Panc1 (cell line): ENCODE measurements around the gene SLC25A29. TPM values are rescaled to one million over a fixed set of nuclear protein-coding genes. Genes with fewer than 3 reads are reported as not detected.

Experiments
- ATAC-seq: fragments of 200-7000 bp; cut with Tn5 transposase; 2 replicates; pipeline ENCODE4 v1.9.1; 2020; ENCODE audit warnings: mild to moderate bottlenecking, moderate library complexity
- BruUV-seq: library from RNA; stranded (reverse); fragments of 400-500 nt; replicated peaks from 2 replicates; lab custom pipeline; 2021; lab: Mats Ljungman, UMichigan
- CTCF ChIA-PET: fragments of 300-600 bp; sonication (Branson Sonifier 250); formaldehyde crosslinking; loops from one replicate; lab custom pipeline; 2022; ENCODE audit warnings: antibody characterized with exemption; lab: Charles Lee
- POLR2A ChIA-PET: fragments of 300-600 bp; sonication (Branson Sonifier 250); formaldehyde crosslinking; loops from one replicate; lab custom pipeline; 2022; ENCODE audit warnings: antibody characterized with exemption; lab: Charles Lee
- DNase-seq: peaks from one replicate; pipeline ENCODE4 v3.0.0-alpha.2; 2010; ENCODE audit warnings: low read depth, low spot score
- H3K27ac ChIP-seq: 2 replicates; pipeline ENCODE4 v1.5.1; 2011; ENCODE audit warnings: mild to moderate bottlenecking, low read length, inconsistent platforms
- H3K27me3 ChIP-seq: fragments of 200-500 bp; sonication (Bioruptor generic); 2 replicates; pipeline ENCODE4 v1.6.0; 2014; ENCODE audit warnings: low read length, inconsistent platforms; ENCODE audit not compliant: control insufficient read depth, insufficient read depth
- H3K36me3 ChIP-seq: fragments of 200-500 bp; sonication (Bioruptor generic); 2 replicates; pipeline ENCODE4 v1.5.1; 2014; ENCODE audit warnings: inconsistent platforms, mild to moderate bottlenecking, low read length, moderate library complexity; ENCODE audit not compliant: control insufficient read depth, insufficient read depth
- H3K4me1 ChIP-seq: 2 replicates; pipeline ENCODE4 v1.5.1; 2011; ENCODE audit warnings: inconsistent platforms, mild to moderate bottlenecking, low read length, moderate library complexity; ENCODE audit not compliant: control insufficient read depth, insufficient read depth
- H3K4me3 ChIP-seq, 2 experiments: 2 replicates each; pipeline ENCODE4 v1.5.1; 2011 to 2012; ENCODE audit warnings: low read depth in 2 of 2, low read length in 2 of 2, mild to moderate bottlenecking in 2 of 2, inconsistent platforms in 1 of 2, moderate library complexity in 1 of 2
- H3K9me3 ChIP-seq: fragments of 200-500 bp; sonication (Bioruptor generic); 2 replicates; pipeline ENCODE4 v1.5.1; 2014; ENCODE audit warnings: low read depth, mild to moderate bottlenecking, inconsistent platforms, low read length, moderate library complexity; ENCODE audit not compliant: control insufficient read depth, insufficient read depth
- POLR2AphosphoS5 ChIP-seq: IDR thresholded peaks from 2 replicates; pipeline ENCODE4 v1.6.1; 2012; ENCODE audit warnings: mild to moderate bottlenecking, low read depth, low read length, moderate library complexity
- REST ChIP-seq, 2 experiments: IDR thresholded peaks; 2 replicates each; pipeline ENCODE4 v1.6.1; 2011 to 2012; ENCODE audit warnings: low read depth in 2 of 2, control low read depth in 1 of 2, low read length in 1 of 2, mild to moderate bottlenecking in 1 of 2, moderate library complexity in 1 of 2; ENCODE audit not compliant: insufficient read depth in 1 of 2
- SIN3A ChIP-seq: IDR thresholded peaks from 2 replicates; pipeline ENCODE4 v1.6.1; 2012; ENCODE audit warnings: low read depth, mild to moderate bottlenecking, low read length, moderate library complexity, borderline replicate concordance; ENCODE audit not compliant: insufficient read depth
- TCF7L2 ChIP-seq: IDR thresholded peaks from 2 replicates; pipeline ENCODE4 v1.6.1; 2011; ENCODE audit warnings: mild to moderate bottlenecking, low read depth, low read length, inconsistent platforms
- in situ Hi-C: cut with HindIII; loops from 2 replicates; pipeline ENCODE4 v1.10.0; 2016; ENCODE audit warnings: low sequenced_read_pairs, low pct_unique_long_range_greater_than_20kb
- intact Hi-C: fragments of 100-400 bp; cut with micrococcal nuclease; formaldehyde crosslinking; loops from one replicate; pipeline ENCODE4 v1.10.0; 2022; ENCODE audit not compliant: unreplicated experiment
- total RNA-seq: library from RNA; stranded (reverse); gene quantifications from one replicate; pipeline ENCODE4 v1.2.1, GENCODE V29; 2021; ENCODE audit not compliant: unreplicated experiment
- TF ChIP-seq, protein P1 (sequence below): fragments of 450-650 bp; IDR thresholded peaks from 2 replicates; pipeline ENCODE4 v1.5.1; 2017; ENCODE audit warnings: mild to moderate bottlenecking

The SLC25A29 gene
- total RNA-seq, 1 experiment from 2014 or later = 33.6 TPM

DNA sequence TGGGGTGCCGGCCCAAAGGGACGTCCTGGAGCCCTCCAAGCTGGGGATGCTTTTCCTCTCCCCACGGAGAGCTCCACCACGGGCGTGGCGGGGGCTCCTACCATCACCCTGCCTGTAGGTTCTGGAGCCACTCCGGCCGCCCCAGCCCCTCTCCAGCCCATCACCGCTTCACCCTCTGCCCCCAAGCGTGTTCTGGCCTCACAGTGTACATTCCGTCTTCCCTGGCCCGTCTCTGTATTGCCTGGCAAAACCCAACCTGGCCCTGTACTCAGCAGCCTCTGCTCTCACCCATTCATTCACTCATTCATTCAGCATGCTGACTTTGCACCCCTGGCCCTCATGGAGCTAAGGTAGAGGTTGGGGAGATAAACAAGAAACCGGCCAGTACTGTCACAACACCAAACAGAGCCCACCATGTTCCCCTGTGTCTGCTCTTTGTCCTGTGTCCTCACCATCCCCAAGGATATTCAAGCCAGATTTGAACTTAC, 20.3 kb downstream of the SLC25A29 start:
- ChIA-PET POLR2A (no interaction called here), CTCF (interaction anchor here (0.7 kb wide), 1 partner anchor 10 kb away, joined by 4 read pairs; no protein-coding TSS in a partner anchor)
- no TSS peak for BruUV-seq
- no peaks in the 10 kb centered on the region for H3K27me3 ChIP-seq
- ATAC-seq (peak; percentile 3; the same call in 1 of the 2 replicates), DNase-seq (no peak)
- H3K36me3 ChIP-seq = no peaks in the 10 kb centered on the region
- in situ Hi-C loops (no loop called here), intact Hi-C loops (no loop called here)
- no peaks in the 10 kb centered on the region for H3K9me3 ChIP-seq
- peak overlapping the region; percentile 51 to 63; a peak in 3 of 4 replicates for H3K4me3 ChIP-seq
- peak overlapping the region; percentile 65 for H3K27ac ChIP-seq
- TF ChIP-seq TCF7L2 = no peak
- TF ChIP-seq, protein P1, sequence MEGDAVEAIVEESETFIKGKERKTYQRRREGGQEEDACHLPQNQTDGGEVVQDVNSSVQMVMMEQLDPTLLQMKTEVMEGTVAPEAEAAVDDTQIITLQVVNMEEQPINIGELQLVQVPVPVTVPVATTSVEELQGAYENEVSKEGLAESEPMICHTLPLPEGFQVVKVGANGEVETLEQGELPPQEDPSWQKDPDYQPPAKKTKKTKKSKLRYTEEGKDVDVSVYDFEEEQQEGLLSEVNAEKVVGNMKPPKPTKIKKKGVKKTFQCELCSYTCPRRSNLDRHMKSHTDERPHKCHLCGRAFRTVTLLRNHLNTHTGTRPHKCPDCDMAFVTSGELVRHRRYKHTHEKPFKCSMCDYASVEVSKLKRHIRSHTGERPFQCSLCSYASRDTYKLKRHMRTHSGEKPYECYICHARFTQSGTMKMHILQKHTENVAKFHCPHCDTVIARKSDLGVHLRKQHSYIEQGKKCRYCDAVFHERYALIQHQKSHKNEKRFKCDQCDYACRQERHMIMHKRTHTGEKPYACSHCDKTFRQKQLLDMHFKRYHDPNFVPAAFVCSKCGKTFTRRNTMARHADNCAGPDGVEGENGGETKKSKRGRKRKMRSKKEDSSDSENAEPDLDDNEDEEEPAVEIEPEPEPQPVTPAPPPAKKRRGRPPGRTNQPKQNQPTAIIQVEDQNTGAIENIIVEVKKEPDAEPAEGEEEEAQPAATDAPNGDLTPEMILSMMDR = no peak
- TF ChIP-seq POLR2AphosphoS5 = no peak
- TF ChIP-seq REST (IDR thresholded peaks at IDR 0.05; ENCODE audit: insufficient read depth in 1 of 2, low read depth in 2 of 2, low read length in 1 of 2) = no peak
- no peak for TF ChIP-seq SIN3A
- H3K4me1 ChIP-seq = peaks cover 38% of the 10 kb centered on the region

GRCh38 chr14:100285021-100285912, 21.0 kb downstream of the SLC25A29 start:
- no peaks in the 10 kb centered on the region for H3K9me3 ChIP-seq
- no peak for DNase-seq
- peak; percentile 83 for ATAC-seq
- in situ Hi-C loops = no loop called here
- CTCF ChIA-PET = interaction anchor here (0.6 to 0.7 kb wide), 4 partner anchors 11 to 360 kb away, joined by 3 to 4 read pairs (median 4); no protein-coding TSS in a partner anchor
- H3K36me3 ChIP-seq = no peaks in the 10 kb centered on the region
- POLR2A ChIA-PET = interaction anchor here (0.6 kb wide), 1 partner anchor 59 kb away, joined by 3 read pairs; no protein-coding TSS in a partner anchor
- H3K27ac ChIP-seq = peak overlapping the region; percentile 65
- no peaks in the 10 kb centered on the region for H3K27me3 ChIP-seq
- peak overlapping the region; percentile 51 to 63 for H3K4me3 ChIP-seq
- no TSS peak for BruUV-seq
- TF ChIP-seq TCF7L2 = no peak
- no peak for TF ChIP-seq SIN3A
- TF ChIP-seq REST (IDR thresholded peaks at IDR 0.05; ENCODE audit: insufficient read depth in 1 of 2, low read depth in 2 of 2, low read length in 1 of 2) = no peak
- peak; percentile 55; the same call in 1 of the 2 replicates for TF ChIP-seq POLR2AphosphoS5
- TF ChIP-seq, protein P1 = peak; percentile 89
- intact Hi-C loops = no loop called here
- H3K4me1 ChIP-seq = peaks cover 42% of the 10 kb centered on the region
